SU-DHL-6 (cell line): Measurements from ENCODE around the gene RRP9.

Experiments
- EZH2phosphoT487 ChIP-seq: fragments of 200-600 bp; sonication (generic), shearing (Covaris generic); conservative IDR thresholded peaks from 2 replicates; pipeline ENCODE4 v1.6.1; 2018; ENCODE audit warnings: mild to moderate bottlenecking, antibody characterized with exemption, low read length, moderate library complexity, mixed read lengths
- TF ChIP-seq, protein P1 (sequence below): fragments of 200-600 bp; sonication (generic); IDR thresholded peaks from one replicate; pipeline ENCODE4 v1.5.1; 2017; ENCODE audit warnings: antibody characterized with exemption, mild to moderate bottlenecking, low read length, moderate library complexity; ENCODE audit not compliant: insufficient read depth, poor library complexity, severe bottlenecking

DNA sequence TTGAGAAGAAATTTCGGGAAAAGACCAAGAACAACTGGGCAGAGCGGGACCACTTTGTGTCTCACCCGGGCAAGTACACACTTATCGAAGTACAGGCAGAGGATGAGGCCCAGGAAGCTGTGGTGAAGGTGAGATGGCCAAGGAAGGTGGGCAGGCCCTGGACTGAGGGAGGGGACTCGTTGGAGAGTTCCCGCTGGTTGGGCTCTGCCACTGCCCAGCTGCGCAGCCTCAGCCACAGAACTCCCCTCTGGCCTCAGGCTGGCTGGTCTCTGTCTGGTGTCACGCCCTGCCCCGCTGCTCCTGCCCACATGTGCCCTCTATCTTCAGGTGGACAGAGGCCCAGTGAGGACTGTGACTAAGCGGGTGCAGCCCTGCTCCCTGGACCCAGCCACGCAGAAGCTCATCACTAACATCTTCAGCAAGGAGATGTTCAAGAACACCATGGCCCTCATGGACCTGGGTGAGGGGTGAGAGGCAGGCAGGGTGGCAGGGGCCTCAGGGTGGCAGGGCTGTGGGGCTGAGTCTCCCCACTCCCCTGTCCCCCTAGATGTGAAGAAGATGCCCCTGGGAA lies 2.8 kb upstream of the RRP9 start:
- TF ChIP-seq, protein P1, sequence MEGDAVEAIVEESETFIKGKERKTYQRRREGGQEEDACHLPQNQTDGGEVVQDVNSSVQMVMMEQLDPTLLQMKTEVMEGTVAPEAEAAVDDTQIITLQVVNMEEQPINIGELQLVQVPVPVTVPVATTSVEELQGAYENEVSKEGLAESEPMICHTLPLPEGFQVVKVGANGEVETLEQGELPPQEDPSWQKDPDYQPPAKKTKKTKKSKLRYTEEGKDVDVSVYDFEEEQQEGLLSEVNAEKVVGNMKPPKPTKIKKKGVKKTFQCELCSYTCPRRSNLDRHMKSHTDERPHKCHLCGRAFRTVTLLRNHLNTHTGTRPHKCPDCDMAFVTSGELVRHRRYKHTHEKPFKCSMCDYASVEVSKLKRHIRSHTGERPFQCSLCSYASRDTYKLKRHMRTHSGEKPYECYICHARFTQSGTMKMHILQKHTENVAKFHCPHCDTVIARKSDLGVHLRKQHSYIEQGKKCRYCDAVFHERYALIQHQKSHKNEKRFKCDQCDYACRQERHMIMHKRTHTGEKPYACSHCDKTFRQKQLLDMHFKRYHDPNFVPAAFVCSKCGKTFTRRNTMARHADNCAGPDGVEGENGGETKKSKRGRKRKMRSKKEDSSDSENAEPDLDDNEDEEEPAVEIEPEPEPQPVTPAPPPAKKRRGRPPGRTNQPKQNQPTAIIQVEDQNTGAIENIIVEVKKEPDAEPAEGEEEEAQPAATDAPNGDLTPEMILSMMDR, result no peak
- TF ChIP-seq EZH2phosphoT487, result no peak
